Measurements from ENCODE around the gene SYNGR2.

DNA sequence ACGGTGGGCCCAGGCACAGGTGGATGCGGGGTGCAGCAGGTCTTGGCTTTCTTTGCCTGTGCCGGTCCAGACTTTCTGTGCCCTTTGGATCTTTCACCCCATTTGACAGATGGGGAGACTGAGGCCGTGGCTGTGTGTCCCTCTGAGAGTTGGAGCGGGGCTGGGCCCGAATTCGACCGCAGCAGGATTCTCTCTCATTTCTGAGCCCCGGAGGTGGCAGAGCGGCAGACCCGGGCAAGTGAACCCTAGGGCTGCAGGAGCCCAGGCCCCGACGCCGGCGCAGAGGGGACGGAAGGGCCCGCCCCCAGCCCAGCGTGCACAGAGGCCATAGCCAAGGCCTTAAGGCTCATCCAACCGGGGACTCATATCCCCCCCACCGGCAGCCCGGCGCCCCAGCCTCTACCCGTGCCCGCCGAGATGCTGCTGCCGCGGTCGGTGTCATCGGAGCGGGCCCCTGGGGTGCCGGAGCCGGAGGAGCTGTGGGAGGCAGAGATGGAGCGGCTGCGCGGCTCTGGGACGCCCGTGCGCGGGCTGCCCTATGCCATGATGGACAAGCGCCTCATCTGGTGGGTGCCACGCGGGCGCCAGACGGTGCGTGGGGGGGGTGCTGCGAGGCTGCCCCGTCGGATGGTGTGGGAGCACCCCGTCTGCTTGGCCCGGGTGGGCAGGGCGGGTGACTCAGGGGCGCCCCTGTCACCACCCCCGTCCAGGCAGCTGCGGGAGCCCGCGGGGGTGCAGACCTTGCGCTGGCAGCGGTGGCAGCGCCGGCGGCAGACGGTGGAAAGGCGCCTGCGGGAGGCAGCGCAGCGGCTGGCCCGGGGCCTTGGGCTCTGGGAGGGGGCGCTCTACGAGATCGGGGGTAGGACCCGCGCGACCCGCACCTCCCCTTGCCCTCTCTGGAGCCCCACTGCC, 37.0 kb upstream of the SYNGR2 start:
- no peak for TF ChIP-seq CTCF (tag by site-specific recombination; IDR thresholded peaks at IDR 0.05)
- no peak for TF ChIP-seq PRDM10 (tag by site-specific recombination; IDR thresholded peaks at IDR 0.05)
- TF ChIP-seq REST (tag by site-specific recombination; IDR thresholded peaks at IDR 0.05) = no peak

Data from HEK293 (cell line).